Upper lobe of left lung (tissue), 6 donors: ENCODE measurements around the gene DPP6. TPM values are rescaled to one million over a fixed set of nuclear protein-coding genes. Genes with fewer than 3 reads are reported as not detected.

Source experiments
- ATAC-seq, 2 donors: fragments of 200-7000 bp; cut with Tn5 transposase; one replicate each; pipeline ENCODE4 v1.9.1; 2022; ENCODE audit warnings: mild to moderate bottlenecking in 2 of 2, moderate library complexity in 2 of 2; ENCODE audit not compliant: low FRiP score in 2 of 2
- DNase-seq, 2 donors: peaks; one replicate each; pipeline ENCODE4 v3.0.0-alpha.2; 2019 to 2020
- H3K27ac ChIP-seq, 4 donors: fragments of 200-600 bp; sonication (generic); one replicate each; pipeline ENCODE4 v1.5.1; 2016 to 2019
- H3K27me3 ChIP-seq, 4 donors: fragments of 200-600 bp; sonication (generic); one replicate each; pipeline ENCODE4 v1.5.1; 2017 to 2019
- H3K36me3 ChIP-seq, 4 donors: fragments of 200-600 bp; sonication (generic); one replicate each; pipeline ENCODE4 v1.5.1; 2016 to 2019
- H3K4me1 ChIP-seq, 4 donors: fragments of 200-600 bp; sonication (generic); one replicate each; pipeline ENCODE4 v1.5.1; 2018 to 2019
- H3K4me3 ChIP-seq, 4 donors: fragments of 200-600 bp; sonication (generic); one replicate each; pipeline ENCODE4 v1.5.1; 2017 to 2019; ENCODE audit warnings: mild to moderate bottlenecking in 2 of 4, moderate library complexity in 1 of 4
- H3K9me3 ChIP-seq, 4 donors: fragments of 200-600 bp; sonication (generic); one replicate each; pipeline ENCODE4 v1.5.1; 2018 to 2019
- CTCF ChIP-seq, 6 experiments: fragments of 450-650 bp in 4 of 6; fragments of 200-600 bp in 2 of 6; sonication (generic) in 2 of 6; IDR thresholded peaks; one replicate each; pipeline ENCODE4 v1.5.1; 2016 to 2019; ENCODE audit warnings: antibody characterized with exemption in 6 of 6
- EP300 ChIP-seq, 4 donors: sonication (generic); formaldehyde crosslinking; IDR thresholded peaks; one replicate each; pipeline ENCODE4 v1.5.1; 2017; ENCODE audit warnings: antibody characterized with exemption in 4 of 4, control low read depth in 2 of 4
- POLR2A ChIP-seq, 4 donors: fragments of 450-650 bp; IDR thresholded peaks; one replicate each; pipeline ENCODE4 v1.5.1; 2016 to 2017; ENCODE audit warnings: antibody characterized with exemption in 4 of 4, mild to moderate bottlenecking in 2 of 4
- POLR2AphosphoS5 ChIP-seq, 2 donors: sonication (generic); formaldehyde crosslinking; IDR thresholded peaks; one replicate each; pipeline ENCODE4 v1.5.1; 2017; ENCODE audit warnings: antibody characterized with exemption in 2 of 2
- WGBS, 2 donors: methylation state at CpG; one replicate each; pipeline ENCODE4 v1.1.5; 2017 to 2018; 5-methylcytosine and 5-hydroxymethylcytosine counted together
- total RNA-seq, 6 donors: library from RNA; depleted of rRNA in 4 of 6; stranded (reverse); fragments of >200 nt in 4 of 6; gene quantifications; one replicate each; pipeline versions ENCODE4 v1.1.0 to v1.2.1, GENCODE V29; 2016 to 2021
- donor health status: DM: no; HTN: no; CAD: no; lungs with moderate emphysema.
- donor health status: DM: no; HTN: yes; CAD: no; lungs with severe emphysema.

Gene DPP6
- total RNA-seq, 6 donors from 2014 or later = 0.49 to 3.1 (median 0.86) TPM; not detected in 2

- no peak overlapping the region for H3K27ac ChIP-seq
- no peak overlapping the region for H3K4me3 ChIP-seq
- no peaks in the 10 kb centered on the region for H3K36me3 ChIP-seq
- TF ChIP-seq POLR2A (IDR thresholded peaks at IDR 0.05) (no peak), POLR2AphosphoS5 (IDR thresholded peaks at IDR 0.05) (no peak), CTCF (IDR thresholded peaks at IDR 0.05) (no peak), EP300 (IDR thresholded peaks at IDR 0.05) (no peak)
- 64 to 95% methylated on average over 4 of the region's 4 CpGs for WGBS, 2 donors
- ATAC-seq (no peak), DNase-seq (no peak)
- H3K4me1 ChIP-seq = no peaks in the 10 kb centered on the region
- H3K9me3 ChIP-seq = peaks cover 0 to 5% (median 0%) of the 10 kb centered on the region in 4 donors
- H3K27me3 ChIP-seq = no peaks in the 10 kb centered on the region
These were observed 800.0 kb downstream of the DPP6 start for GRCh38 chr7:154852205-154852604.

- no peak overlapping the region for H3K27ac ChIP-seq
- TF ChIP-seq POLR2A (IDR thresholded peaks at IDR 0.05) (no peak), POLR2AphosphoS5 (IDR thresholded peaks at IDR 0.05) (no peak), CTCF (IDR thresholded peaks at IDR 0.05) (no peak)
These were observed 801.0 kb downstream of the DPP6 start for GRCh38 chr7:154853063-154853726.

GRCh38 chr7:154853727-154854095 lies 801.5 kb downstream of the DPP6 start:
- TF ChIP-seq EP300 (IDR thresholded peaks at IDR 0.05) = no peak
- TF ChIP-seq POLR2AphosphoS5 (IDR thresholded peaks at IDR 0.05) = no peak
- TF ChIP-seq POLR2A (IDR thresholded peaks at IDR 0.05) = no peak
- TF ChIP-seq CTCF (IDR thresholded peaks at IDR 0.05) = no peak
- H3K4me3 ChIP-seq = no peak overlapping the region
- WGBS, 2 donors = 84 to 92% methylated on average over 4 of the region's 4 CpGs
- no peaks in the 10 kb centered on the region for H3K27me3 ChIP-seq
- H3K36me3 ChIP-seq = no peaks in the 10 kb centered on the region
- ATAC-seq (no peak), DNase-seq (no peak)
- no peaks in the 10 kb centered on the region for H3K4me1 ChIP-seq
- peaks cover 0 to 5% (median 0%) of the 10 kb centered on the region in 4 donors for H3K9me3 ChIP-seq
- no peak overlapping the region for H3K27ac ChIP-seq

More at GRCh38 chr7:154853063-154853726, 801.0 kb downstream of the DPP6 start:
- H3K36me3 ChIP-seq = no peaks in the 10 kb centered on the region
- DNase-seq (no peak), ATAC-seq (peak in 1 of 2 donors; percentile 24)
- no peaks in the 10 kb centered on the region for H3K27me3 ChIP-seq
- peaks cover 0 to 5% (median 0%) of the 10 kb centered on the region in 4 donors for H3K9me3 ChIP-seq
- no peaks in the 10 kb centered on the region for H3K4me1 ChIP-seq
- H3K4me3 ChIP-seq = no peak overlapping the region
- WGBS, 2 donors = 91% methylated on average over 8 of the region's 8 CpGs

GRCh38 chr7:154854836-154855235 lies 802.6 kb downstream of the DPP6 start:
- Histone ChIP-seq H3K9me3 (peaks cover 0 to 4% (median 0%) of the 10 kb centered on the region in 4 donors), H3K4me1 (no peaks in the 10 kb centered on the region), H3K27me3 (no peaks in the 10 kb centered on the region), H3K4me3 (no peak overlapping the region), H3K36me3 (no peaks in the 10 kb centered on the region), H3K27ac (no peak overlapping the region)
- whole genome bisulfite sequencing, 2 donors = 87 to 92% methylated on average over 12 to 14 of the region's 14 CpGs
- ATAC-seq = no peak
- no peak for DNase-seq
- TF ChIP-seq EP300 (IDR thresholded peaks at IDR 0.05) (no peak), POLR2AphosphoS5 (IDR thresholded peaks at IDR 0.05) (no peak), CTCF (IDR thresholded peaks at IDR 0.05) (no peak), POLR2A (IDR thresholded peaks at IDR 0.05) (no peak)

- WGBS, 2 donors = 73 to 78% methylated on average over 7 to 12 of the region's 12 CpGs
- TF ChIP-seq CTCF (IDR thresholded peaks at IDR 0.05) = no peak
- TF ChIP-seq POLR2A (IDR thresholded peaks at IDR 0.05) = no peak
- TF ChIP-seq POLR2AphosphoS5 (IDR thresholded peaks at IDR 0.05) = no peak
- no peak for TF ChIP-seq EP300 (IDR thresholded peaks at IDR 0.05)
- Histone ChIP-seq H3K4me3 (no peak overlapping the region), H3K4me1 (no peaks in the 10 kb centered on the region), H3K27me3 (no peaks in the 10 kb centered on the region), H3K9me3 (no peaks in the 10 kb centered on the region), H3K27ac (no peak overlapping the region), H3K36me3 (no peaks in the 10 kb centered on the region)
- no peak for ATAC-seq
- DNase-seq = no peak
These were observed 803.2 kb downstream of the DPP6 start for GRCh38 chr7:154855366-154855765.
